Adipocyte (in vitro differentiated cells): ENCODE data around the gene TFR2.

Source experiments
- DNase-seq: peaks from one replicate; pipeline ENCODE4 v3.0.0-alpha.2; 2015; ENCODE audit warnings: low read depth
- H3K27me3 ChIP-seq: replicated peaks from 2 replicates; pipeline ENCODE4 v1.7.0; 2013; ENCODE audit warnings: mild to moderate bottlenecking, low read length, moderate library complexity; ENCODE audit not compliant: control insufficient read depth, insufficient read depth
- H3K36me3 ChIP-seq: 2 replicates; pipeline ENCODE4 v1.7.0; 2013; ENCODE audit warnings: low read length, mild to moderate bottlenecking, moderate library complexity; ENCODE audit not compliant: control insufficient read depth, insufficient read depth, severe bottlenecking
- H3K4me1 ChIP-seq: 2 replicates; pipeline ENCODE4 v1.7.0; 2013; ENCODE audit warnings: mild to moderate bottlenecking, low read length, moderate library complexity; ENCODE audit not compliant: control insufficient read depth, insufficient read depth
- H3K4me3 ChIP-seq: 2 replicates; pipeline ENCODE4 v1.7.0; 2013; ENCODE audit warnings: mild to moderate bottlenecking, low read length, moderate library complexity
- H3K9ac ChIP-seq: 2 replicates; pipeline ENCODE4 v1.7.0; 2013; ENCODE audit warnings: mild to moderate bottlenecking, low read length, moderate library complexity
- H3K9me3 ChIP-seq: 2 replicates; pipeline ENCODE4 v1.7.0; 2013; ENCODE audit warnings: mild to moderate bottlenecking, low read length, moderate library complexity; ENCODE audit not compliant: control insufficient read depth

TFR2 gene

GRCh38 chr7:100683659-100684533 is 42.5 kb upstream of the TFR2 start:
- H3K9ac ChIP-seq = no peak overlapping the region
- H3K4me3 ChIP-seq = no peak overlapping the region
- peaks cover 64% of the 10 kb centered on the region for H3K36me3 ChIP-seq
- DNase-seq = no peak
- no peaks in the 10 kb centered on the region for H3K9me3 ChIP-seq
- peaks cover 25% of the 10 kb centered on the region for H3K4me1 ChIP-seq
- no peaks in the 10 kb centered on the region for H3K27me3 ChIP-seq

DNA sequence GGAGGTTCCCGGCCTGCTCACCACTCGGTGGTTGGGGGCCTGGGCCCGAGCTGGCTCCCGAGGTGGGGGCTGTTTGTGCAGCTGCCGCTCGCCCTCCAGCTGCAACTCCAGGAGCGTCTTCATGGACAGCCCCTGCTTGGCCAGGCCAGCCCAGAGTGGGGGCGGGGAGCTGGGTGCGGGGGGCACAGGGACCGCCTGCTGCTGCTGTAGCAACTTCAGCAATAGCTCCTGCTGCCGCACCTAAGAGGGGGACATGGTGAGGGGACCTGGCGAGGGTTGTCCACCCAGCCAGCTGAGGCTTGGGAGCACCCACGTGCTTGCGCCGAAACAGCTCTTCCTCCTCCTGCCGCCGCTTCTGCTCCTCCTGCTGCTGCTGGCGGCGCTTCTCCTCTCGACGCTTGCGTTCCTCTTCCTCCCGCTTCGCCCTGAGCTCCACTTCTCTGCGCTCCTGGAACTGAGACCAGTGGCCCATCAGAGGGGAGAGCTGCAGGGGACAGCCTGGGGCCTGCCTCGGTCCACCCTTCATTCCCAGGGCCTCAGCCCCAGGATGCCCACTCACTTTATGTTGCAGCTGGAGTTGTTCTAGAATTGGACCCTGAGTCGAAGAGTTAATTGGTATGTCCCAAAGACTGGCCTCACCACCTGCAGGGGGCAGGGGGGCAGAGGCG is 41.8 kb upstream of the TFR2 start:
- no peak overlapping the region for H3K9ac ChIP-seq
- H3K9me3 ChIP-seq = no peaks in the 10 kb centered on the region
- H3K27me3 ChIP-seq = no peaks in the 10 kb centered on the region
- DNase-seq = no peak
- peaks cover 27% of the 10 kb centered on the region for H3K4me1 ChIP-seq
- H3K4me3 ChIP-seq = no peak overlapping the region
- H3K36me3 ChIP-seq = peaks cover 69% of the 10 kb centered on the region

GRCh38 chr7:100682228-100682741 is 40.9 kb upstream of the TFR2 start:
- no peaks in the 10 kb centered on the region for H3K27me3 ChIP-seq
- H3K4me3 ChIP-seq = no peak overlapping the region
- peaks cover 76% of the 10 kb centered on the region for H3K36me3 ChIP-seq
- DNase-seq = no peak
- peaks cover 23% of the 10 kb centered on the region for H3K4me1 ChIP-seq
- H3K9ac ChIP-seq = no peak overlapping the region
- no peaks in the 10 kb centered on the region for H3K9me3 ChIP-seq

DNA sequence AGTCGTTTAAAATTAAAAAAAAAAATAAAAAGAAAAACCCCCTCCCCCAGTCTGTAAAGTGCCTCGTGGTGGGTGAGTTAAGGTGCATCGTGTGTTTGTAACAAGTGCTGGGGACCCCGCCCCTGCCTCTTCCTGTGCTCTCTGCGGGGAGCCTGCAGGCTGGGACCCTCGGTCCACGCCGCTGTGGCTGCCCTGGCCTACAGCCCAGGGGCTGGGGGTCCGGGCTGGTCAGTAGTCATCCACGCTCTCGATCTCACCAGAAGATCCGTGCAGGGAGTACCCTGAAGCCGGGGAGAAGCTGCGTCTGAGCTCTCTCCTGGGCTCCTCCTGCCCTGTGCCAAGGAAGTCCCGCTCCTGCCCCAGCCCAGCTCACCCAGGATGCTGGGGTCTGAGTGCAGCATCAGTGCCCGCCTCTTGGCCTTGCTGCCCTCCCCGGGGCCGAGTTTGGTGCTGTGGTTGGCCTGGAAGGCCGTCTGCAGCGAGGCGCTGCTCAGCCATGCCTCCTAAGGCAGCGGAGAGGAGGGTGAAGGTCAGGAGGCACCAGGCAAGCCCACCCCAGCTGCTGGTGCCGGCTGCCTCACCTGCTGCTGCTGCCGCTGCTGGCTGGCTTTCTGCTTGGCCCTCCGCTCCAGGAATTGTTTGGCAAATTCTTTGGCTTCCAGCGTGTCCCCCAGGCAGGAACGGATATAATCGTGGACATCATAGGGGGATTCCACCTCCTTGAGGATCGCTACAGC is 40.3 kb upstream of the TFR2 start:
- Histone ChIP-seq H3K4me1 (peaks cover 24% of the 10 kb centered on the region), H3K9me3 (no peaks in the 10 kb centered on the region), H3K36me3 (peaks cover 76% of the 10 kb centered on the region), H3K27me3 (no peaks in the 10 kb centered on the region), H3K9ac (no peak overlapping the region), H3K4me3 (no peak overlapping the region)
- DNase-seq = no peak

DNA sequence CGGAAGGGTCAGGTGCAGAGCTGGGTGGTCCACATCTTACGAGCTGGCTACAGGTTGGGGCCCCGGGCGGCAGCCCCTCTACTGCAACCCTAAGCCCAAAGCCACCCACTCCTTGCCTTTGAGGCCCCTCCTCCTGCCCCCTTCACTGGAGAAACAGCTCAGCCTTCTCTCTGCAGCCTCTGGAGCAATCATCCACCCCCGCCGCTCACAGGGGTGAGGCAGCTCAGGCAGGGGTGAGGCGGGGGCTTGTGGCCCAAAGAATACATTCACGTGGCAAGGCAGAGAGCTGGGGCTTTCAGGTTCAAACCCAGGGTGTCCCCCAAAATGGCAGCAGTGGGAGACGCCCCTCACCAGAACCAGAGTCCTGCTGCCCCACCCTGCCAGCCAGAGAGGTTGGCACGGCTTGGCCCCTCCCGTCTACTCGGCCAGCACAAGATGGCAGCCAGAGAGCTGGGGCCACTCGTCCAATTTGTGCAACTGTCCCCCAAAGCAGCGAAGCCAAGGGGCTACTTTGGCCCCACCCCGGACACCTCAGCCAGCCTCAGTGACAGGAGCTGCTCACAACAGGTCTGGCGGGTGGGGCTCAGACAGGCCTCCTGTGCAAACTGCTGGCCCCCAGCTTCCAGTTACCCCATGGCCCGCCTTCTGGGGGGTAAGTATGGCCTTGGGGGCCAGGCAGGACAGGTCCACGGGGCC is 39.4 kb upstream of the TFR2 start:
- Histone ChIP-seq H3K9me3 (no peaks in the 10 kb centered on the region), H3K4me3 (no peak overlapping the region), H3K9ac (peak overlapping the region; percentile 31), H3K36me3 (peaks cover 73% of the 10 kb centered on the region), H3K27me3 (no peaks in the 10 kb centered on the region), H3K4me1 (peaks cover 28% of the 10 kb centered on the region)
- no peak for DNase-seq

DNA sequence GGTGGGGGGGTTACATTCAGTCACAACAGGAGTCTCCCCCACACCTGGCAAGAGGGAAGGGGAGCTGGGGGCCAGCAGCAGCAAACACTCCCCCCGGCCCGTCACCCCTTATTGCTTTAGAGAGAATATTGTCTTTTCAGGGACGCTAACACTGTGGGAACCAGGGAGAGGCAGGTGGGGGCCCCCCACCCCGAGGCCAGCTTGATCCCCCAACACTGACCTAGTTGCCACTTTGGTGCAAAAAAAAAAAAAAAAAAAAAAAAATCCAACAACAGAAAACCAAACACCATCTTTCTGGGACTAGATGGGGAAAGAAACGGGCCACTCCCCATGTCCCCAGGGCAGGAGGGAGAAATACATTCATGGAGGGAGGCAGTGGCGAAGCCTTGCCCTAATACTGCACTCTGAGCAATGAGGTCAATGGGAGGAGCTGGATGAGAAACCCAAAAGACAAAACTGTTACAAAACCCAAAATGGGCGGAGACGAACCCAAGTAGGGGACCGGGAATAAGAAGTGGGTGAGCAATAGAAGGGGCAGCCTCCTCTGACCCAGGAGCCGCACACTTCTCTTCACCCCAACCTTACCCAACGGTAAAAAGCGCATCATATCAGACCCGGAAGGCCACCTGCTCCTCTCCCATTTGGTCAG is 38.7 kb upstream of the TFR2 start:
- no peak for DNase-seq
- peaks cover 28% of the 10 kb centered on the region for H3K4me1 ChIP-seq
- H3K36me3 ChIP-seq = peaks cover 66% of the 10 kb centered on the region
- no peak overlapping the region for H3K4me3 ChIP-seq
- no peaks in the 10 kb centered on the region for H3K27me3 ChIP-seq
- peak overlapping the region; percentile 64 for H3K9ac ChIP-seq
- no peaks in the 10 kb centered on the region for H3K9me3 ChIP-seq

DNA sequence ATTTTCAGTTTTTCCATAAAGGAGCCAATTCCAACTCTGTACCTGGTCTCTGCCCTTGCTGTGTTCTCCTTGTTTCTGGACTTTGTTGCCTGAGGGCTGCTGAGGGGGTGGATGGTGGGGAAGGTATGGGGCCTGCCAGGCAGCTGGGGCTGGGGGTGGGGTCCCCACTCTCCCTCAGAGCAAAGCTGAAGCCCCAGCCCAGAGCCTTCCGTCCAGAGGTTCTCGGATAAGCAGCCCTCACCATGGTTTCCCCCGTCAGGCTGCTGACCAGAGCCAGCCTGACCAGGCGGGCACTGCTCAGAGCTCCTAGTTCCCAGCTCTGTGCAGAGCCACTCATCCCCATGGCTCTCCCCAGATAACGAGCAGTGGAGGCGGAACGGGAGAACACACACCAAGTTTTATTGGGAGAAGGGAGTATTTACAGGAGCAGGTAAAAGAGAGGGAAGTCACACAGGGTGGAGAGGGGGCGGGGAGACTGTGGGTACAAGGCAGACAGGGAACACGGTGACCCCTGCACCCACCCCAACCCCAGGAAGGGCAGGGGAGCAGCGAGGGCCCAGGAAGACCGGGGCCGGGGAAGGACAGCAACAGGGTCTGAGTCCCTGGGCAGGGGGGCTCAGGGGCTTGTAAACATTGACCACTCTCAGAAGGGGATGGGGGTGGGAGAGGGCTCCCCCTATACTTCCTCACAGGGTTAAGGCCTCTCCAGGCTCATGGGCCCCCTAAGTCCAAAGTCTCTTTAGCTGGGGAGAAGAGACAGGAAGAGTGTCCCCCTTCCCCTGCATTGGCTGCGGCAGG is 38.0 kb upstream of the TFR2 start:
- peaks cover 59% of the 10 kb centered on the region for H3K36me3 ChIP-seq

GRCh38 chr7:100678291-100678984 is 37.1 kb upstream of the TFR2 start:
- no peak overlapping the region for H3K4me3 ChIP-seq
- no peaks in the 10 kb centered on the region for H3K9me3 ChIP-seq
- H3K9ac ChIP-seq = no peak overlapping the region
- no peaks in the 10 kb centered on the region for H3K27me3 ChIP-seq
- peaks cover 53% of the 10 kb centered on the region for H3K36me3 ChIP-seq
- peaks cover 28% of the 10 kb centered on the region for H3K4me1 ChIP-seq
- no peak for DNase-seq

More for the DNA sequence above, 38.0 kb upstream of the TFR2 start:
- no peaks in the 10 kb centered on the region for H3K9me3 ChIP-seq
- H3K9ac ChIP-seq = peak overlapping the region; percentile 64
- no peaks in the 10 kb centered on the region for H3K27me3 ChIP-seq
- DNase-seq = no peak
- H3K4me1 ChIP-seq = peaks cover 28% of the 10 kb centered on the region
- no peak overlapping the region for H3K4me3 ChIP-seq

DNA sequence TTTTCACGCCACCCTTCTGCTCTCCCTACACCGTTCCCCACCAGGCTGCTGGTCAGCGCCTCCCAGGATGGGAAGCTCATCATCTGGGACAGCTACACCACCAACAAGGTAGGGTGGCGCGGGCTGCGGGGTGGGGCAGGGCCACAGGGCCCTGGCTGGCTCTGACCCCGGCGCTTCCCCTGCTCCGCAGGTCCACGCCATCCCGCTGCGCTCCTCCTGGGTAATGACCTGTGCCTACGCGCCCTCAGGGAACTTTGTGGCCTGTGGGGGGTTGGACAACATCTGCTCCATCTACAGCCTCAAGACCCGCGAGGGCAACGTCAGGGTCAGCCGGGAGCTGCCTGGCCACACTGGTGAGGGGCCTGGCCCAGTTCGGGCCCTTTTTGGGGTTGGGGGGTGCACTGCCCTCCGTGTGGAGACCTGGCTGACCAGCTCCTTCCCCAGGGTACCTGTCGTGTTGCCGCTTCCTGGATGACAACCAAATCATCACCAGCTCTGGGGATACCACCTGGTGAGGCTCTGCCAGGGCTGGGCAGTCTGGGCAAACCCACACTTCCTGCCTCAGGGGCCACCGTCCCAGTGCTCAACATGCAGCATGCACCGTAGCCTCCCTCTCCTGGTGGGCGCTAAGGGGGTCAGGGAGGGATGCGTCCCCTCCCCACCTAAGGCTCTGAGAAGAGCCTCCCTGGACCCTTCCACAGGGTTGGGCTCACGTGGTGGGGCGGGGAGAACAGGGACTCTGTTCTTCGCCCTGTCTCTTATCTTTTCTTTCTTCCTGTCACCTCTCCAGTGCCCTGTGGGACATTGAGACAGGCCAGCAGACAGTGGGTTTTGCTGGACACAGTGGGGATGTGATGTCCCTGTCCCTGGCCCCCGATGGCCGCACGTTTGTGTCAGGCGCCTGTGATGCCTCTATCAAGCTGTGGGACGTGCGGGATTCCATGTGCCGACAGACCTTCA is 36.2 kb upstream of the TFR2 start:
- Histone ChIP-seq H3K27me3 (no peaks in the 10 kb centered on the region), H3K9me3 (no peaks in the 10 kb centered on the region), H3K36me3 (peaks cover 44% of the 10 kb centered on the region), H3K9ac (no peak overlapping the region), H3K4me1 (peaks cover 28% of the 10 kb centered on the region), H3K4me3 (no peak overlapping the region)
- DNase-seq = no peak
